WI38 (cell line): ENCODE data around the gene STXBP5.

ENCODE experiments used
- H3K4me3 ChIP-seq: 2 replicates; pipeline ENCODE4 v1.5.1; 2011; ENCODE audit warnings: low read depth, mild to moderate bottlenecking, control low read depth, low read length
- CTCF ChIP-seq: IDR thresholded peaks from 2 replicates; pipeline ENCODE4 v1.5.1; 2012; ENCODE audit warnings: low read depth, mild to moderate bottlenecking, control low read depth, low read length

Gene STXBP5

GRCh38 chr6:147167576-147168461 lies 36.4 kb upstream of the STXBP5 start:
- no peak overlapping the region for H3K4me3 ChIP-seq
- TF ChIP-seq CTCF: no peak

GRCh38 chr6:147169529-147169928 lies 34.7 kb upstream of the STXBP5 start:
- H3K4me3 ChIP-seq: no peak overlapping the region
- no peak for TF ChIP-seq CTCF

GRCh38 chr6:147170269-147170668 lies 33.9 kb upstream of the STXBP5 start:
- TF ChIP-seq CTCF: no peak
- no peak overlapping the region for H3K4me3 ChIP-seq

GRCh38 chr6:147173140-147173539 lies 31.1 kb upstream of the STXBP5 start:
- H3K4me3 ChIP-seq: no peak overlapping the region
- no peak for TF ChIP-seq CTCF

GRCh38 chr6:147173675-147174308 lies 30.4 kb upstream of the STXBP5 start:
- no peak overlapping the region for H3K4me3 ChIP-seq
- TF ChIP-seq CTCF: no peak

GRCh38 chr6:147176795-147177194 lies 27.4 kb upstream of the STXBP5 start:
- TF ChIP-seq CTCF: no peak
- H3K4me3 ChIP-seq: no peak overlapping the region

- H3K4me3 ChIP-seq: no peak overlapping the region
- TF ChIP-seq CTCF: no peak
These were observed 26.9 kb upstream of the STXBP5 start for GRCh38 chr6:147177286-147177685.
